ENCODE measurements around the gene NEDD4. TPM values are rescaled to one million over a fixed set of nuclear protein-coding genes. Genes with fewer than 3 reads are reported as not detected.
A peak's percentile ranks its signal among the peaks of the same experiment; 100 is the strongest.

The NEDD4 gene
- total and polyA plus RNA-seq, 2 of the 4 experiments (the other 2 are of a cell fraction) = 27.4 to 80.7 TPM

GRCh38 chr15:55859681-55860080 lies 133.7 kb downstream of the NEDD4 start:
- H3K56ac ChIP-seq (ENCODE audit: extremely low read depth, insufficient read depth, low read length) = no peak overlapping the region
- ChIA-PET CTCF (no interaction called here), POLR2A (ENCODE audit: unreplicated experiment) (no interaction called here)
- intact Hi-C loops (cut with micrococcal nuclease) (loop anchor here (5.0 kb wide), 1 partner anchor 58 kb away; no protein-coding TSS in a partner anchor), dilution Hi-C loops (cut with HindIII; ENCODE audit: low sequenced_read_pairs, unreplicated experiment) (no loop called here), in situ Hi-C loops (cut with MboI; ENCODE audit: low sequenced_read_pairs) (no loop called here)
- H3K23ac ChIP-seq (ENCODE audit: low read depth, low read length) = no peak overlapping the region
- H2BK120ac ChIP-seq (ENCODE audit: low read depth, low read length) = no peak overlapping the region
- H3K4me2 ChIP-seq (ENCODE audit: low read depth, low read length) = no peak overlapping the region
- no peak overlapping the region for H2AFZ ChIP-seq (replicated peaks; ENCODE audit: low read length, poor library complexity)
- ATAC-seq (ENCODE audit: low read depth) (no peak), DNase-seq (peak; percentile 28)
- no peak for TF ChIP-seq USF2 (IDR thresholded peaks at IDR 0.05; ENCODE audit: low read depth, low read length)
- TF ChIP-seq NFE2L2 (IDR thresholded peaks at IDR 0.05; ENCODE audit: low read depth, low read length) = no peak
- TF ChIP-seq POLR2A (IDR thresholded peaks at IDR 0.05; ENCODE audit: low read depth, low read length) = no peak
- TF ChIP-seq FOS (IDR thresholded peaks at IDR 0.05; ENCODE audit: low read depth, low read length) = no peak
- TF ChIP-seq MXI1 (IDR thresholded peaks at IDR 0.05; ENCODE audit: borderline replicate concordance, low read depth, low read length) = no peak
- TF ChIP-seq RFX5 (IDR thresholded peaks at IDR 0.05; ENCODE audit: low read depth, low read length) = no peak
- no peak for TF ChIP-seq SMC3 (IDR thresholded peaks at IDR 0.05; ENCODE audit: low read depth, low read length)
- TF ChIP-seq ELK1 (IDR thresholded peaks at IDR 0.05; ENCODE audit: borderline replicate concordance, low read depth, low read length) = no peak
- no peak for TF ChIP-seq MAFK (IDR thresholded peaks at IDR 0.05; ENCODE audit: low read depth, low read length)
- no peak for TF ChIP-seq BHLHE40 (IDR thresholded peaks at IDR 0.05; ENCODE audit: low read depth, low read length)
- no peak for TF ChIP-seq CHD1 (IDR thresholded peaks at IDR 0.05; ENCODE audit: low read depth, low read length)
- TF ChIP-seq CEBPB (IDR thresholded peaks at IDR 0.05; ENCODE audit: low read depth, low read length) = no peak
- H3K27me3 ChIP-seq (ENCODE audit: control insufficient read depth, insufficient read depth, low read length) = no peaks in the 10 kb centered on the region
- peak overlapping the region; percentile 9; the same call in 1 of the 2 replicates for H3K18ac ChIP-seq (ENCODE audit: low read depth, low read length)
- H3K4ac ChIP-seq (ENCODE audit: low read depth, low read length) = no peak overlapping the region
- no CpG with 5 or more reads among the region's 1 CpG for WGBS, 2 experiments (ENCODE audit: extremely low coverage in 2 of 2, insufficient read length in 1 of 2)
- H2AK9ac ChIP-seq (replicated peaks; ENCODE audit: low read depth, low read length, poor library complexity) = no peak overlapping the region
- H3K36me3 ChIP-seq (ENCODE audit: control insufficient read depth, insufficient read depth, low read length) = peaks cover 24% of the 10 kb centered on the region
- no peak overlapping the region for H3K4me3 ChIP-seq (ENCODE audit: insufficient read depth, low read depth, low read length)
- H3K79me1 ChIP-seq (ENCODE audit: low read depth in 1 of 2, low read length in 2 of 2) = peaks cover 16 to 39% of the 10 kb centered on the region in 2 experiments; a peak in 3 of 4 replicates
- H3K9ac ChIP-seq (ENCODE audit: low read depth, low read length) = no peak overlapping the region
- no peak overlapping the region for H3K14ac ChIP-seq (replicated peaks; ENCODE audit: low read depth, low read length)
- peaks cover 14% of the 10 kb centered on the region for H3K9me1 ChIP-seq (ENCODE audit: insufficient read depth, low read length)
- no peaks in the 10 kb centered on the region for H3K9me3 ChIP-seq (ENCODE audit: control insufficient read depth, insufficient read depth, low read length)
- no peak overlapping the region for H4K5ac ChIP-seq (ENCODE audit: low read depth, low read length)
- H2AK5ac ChIP-seq (ENCODE audit: low read depth, low read length) = no peak overlapping the region
- no peak overlapping the region for H2BK15ac ChIP-seq (ENCODE audit: low read depth, low read length)
- H4K20me1 ChIP-seq (ENCODE audit: insufficient read depth, low read length) = peaks cover 7% of the 10 kb centered on the region; the same call in 1 of the 2 replicates
- H2BK5ac ChIP-seq (ENCODE audit: low read depth, low read length, poor library complexity, severe bottlenecking) = peak overlapping the region; percentile 20
- H4K91ac ChIP-seq (ENCODE audit: insufficient read depth, low read depth, low read length) = no peak overlapping the region
- BruUV-seq (replicated peaks) = no TSS peak
- H4K8ac ChIP-seq (ENCODE audit: low read depth in 2 of 2, low read length in 2 of 2) = no peak overlapping the region
- no peak overlapping the region for H2BK20ac ChIP-seq (ENCODE audit: low read depth, low read length)
- peaks cover 8% of the 10 kb centered on the region for H3K4me1 ChIP-seq (ENCODE audit: control insufficient read depth, insufficient read depth, low read length)
- no peak overlapping the region for H3K27ac ChIP-seq (ENCODE audit: insufficient read depth, low read length)

All from IMR-90 (cell line).